Measurements from ENCODE around the gene HSPBP1. TPM values are rescaled to one million over a fixed set of nuclear protein-coding genes. Genes with fewer than 3 reads are reported as not detected.

Gene HSPBP1
- total RNA-seq, 4 donors from 2014 or later = 28.5 to 44.0 (median 32.2) TPM

GRCh38 chr19:55232986-55233385, 46.9 kb downstream of the HSPBP1 start:
- intact Hi-C loops (cut with DNase I) = no loop called here
- Histone ChIP-seq H3K4me1 (peaks cover 0 to 8% (median 0%) of the 10 kb centered on the region in 4 donors), H3K27me3 (no peaks in the 10 kb centered on the region), H3K4me3 (no peak overlapping the region), H3K9me3 (no peaks in the 10 kb centered on the region), H3K27ac (replicated peaks in 1 of 4) (no peak overlapping the region), H3K36me3 (peaks cover 63 to 100% (median 97%) of the 10 kb centered on the region in 4 donors)
- WGBS = 88% methylated on average over 5 of the region's 5 CpGs
- TF ChIP-seq POLR2A (IDR thresholded peaks at IDR 0.05; ENCODE audit: low read depth) = no peak
- no peak for DNase-seq (ENCODE audit: extremely low spot score)

- intact Hi-C loops (cut with DNase I) = no loop called here
- Histone ChIP-seq H3K27ac (replicated peaks in 1 of 4) (no peak overlapping the region), H3K9me3 (no peaks in the 10 kb centered on the region), H3K27me3 (no peaks in the 10 kb centered on the region), H3K4me1 (peaks cover 0 to 8% (median 0%) of the 10 kb centered on the region in 4 donors), H3K4me3 (no peak overlapping the region), H3K36me3 (peaks cover 56 to 99% (median 96%) of the 10 kb centered on the region in 4 donors)
- TF ChIP-seq EP300 (IDR thresholded peaks at IDR 0.05) (no peak), POLR2A (IDR thresholded peaks at IDR 0.05; ENCODE audit: low read depth) (no peak), POLR2AphosphoS5 (IDR thresholded peaks at IDR 0.05) (no peak), CTCF (IDR thresholded peaks at IDR 0.05) (no peak)
- DNase-seq (ENCODE audit: extremely low spot score) = no peak
- 86% methylated on average over 12 of the region's 12 CpGs for WGBS
Observed at GRCh38 chr19:55232286-55232602, 47.7 kb downstream of the HSPBP1 start.

GRCh38 chr19:55231391-55232285, 48.3 kb downstream of the HSPBP1 start:
- TF ChIP-seq POLR2A (IDR thresholded peaks at IDR 0.05; ENCODE audit: low read depth) = no peak
- no peak for TF ChIP-seq POLR2AphosphoS5 (IDR thresholded peaks at IDR 0.05)
- no peak for TF ChIP-seq CTCF (IDR thresholded peaks at IDR 0.05)
- no peak for TF ChIP-seq EP300 (IDR thresholded peaks at IDR 0.05)
- Histone ChIP-seq H3K9me3 (no peaks in the 10 kb centered on the region), H3K4me3 (no peak overlapping the region), H3K27ac (replicated peaks in 1 of 4) (no peak overlapping the region), H3K36me3 (peaks cover 52 to 99% (median 96%) of the 10 kb centered on the region in 4 donors), H3K4me1 (peaks cover 0 to 8% (median 0%) of the 10 kb centered on the region in 4 donors), H3K27me3 (no peaks in the 10 kb centered on the region)
- no peak for DNase-seq (ENCODE audit: extremely low spot score)
- intact Hi-C loops (cut with DNase I) = no loop called here
- 88% methylated on average over 24 of the region's 30 CpGs for WGBS

- peaks cover 0 to 8% (median 0%) of the 10 kb centered on the region in 4 donors for H3K4me1 ChIP-seq
- H3K9me3 ChIP-seq = no peaks in the 10 kb centered on the region
- no peaks in the 10 kb centered on the region for H3K27me3 ChIP-seq
- no peak for DNase-seq (ENCODE audit: extremely low spot score)
- H3K4me3 ChIP-seq = no peak overlapping the region
- H3K36me3 ChIP-seq = peaks cover 44 to 98% (median 95%) of the 10 kb centered on the region in 4 donors
- intact Hi-C loops (cut with DNase I) = no loop called here
- WGBS = 84% methylated on average over 3 of the region's 13 CpGs
- TF ChIP-seq POLR2A (IDR thresholded peaks at IDR 0.05; ENCODE audit: low read depth) = no peak
- TF ChIP-seq POLR2AphosphoS5 (IDR thresholded peaks at IDR 0.05) = no peak
- TF ChIP-seq EP300 (IDR thresholded peaks at IDR 0.05) = no peak
- TF ChIP-seq CTCF (IDR thresholded peaks at IDR 0.05) = no peak
- no peak overlapping the region for H3K27ac ChIP-seq (replicated peaks in 1 of 4)
Observed at GRCh38 chr19:55230780-55231179, 49.1 kb downstream of the HSPBP1 start.

GRCh38 chr19:55230329-55230728, 49.6 kb downstream of the HSPBP1 start:
- no peak overlapping the region for H3K4me3 ChIP-seq
- no peak overlapping the region for H3K27ac ChIP-seq (replicated peaks in 1 of 4)
- H3K4me1 ChIP-seq = peaks cover 0 to 8% (median 0%) of the 10 kb centered on the region in 4 donors
- intact Hi-C loops (cut with DNase I) = no loop called here
- H3K36me3 ChIP-seq = peaks cover 44 to 95% (median 93%) of the 10 kb centered on the region in 4 donors
- no peaks in the 10 kb centered on the region for H3K9me3 ChIP-seq
- DNase-seq (ENCODE audit: extremely low spot score) = no peak
- WGBS = 92% methylated on average over 11 of the region's 13 CpGs
- TF ChIP-seq POLR2AphosphoS5 (IDR thresholded peaks at IDR 0.05) (no peak), POLR2A (IDR thresholded peaks at IDR 0.05; ENCODE audit: low read depth) (no peak), EP300 (IDR thresholded peaks at IDR 0.05) (no peak), CTCF (IDR thresholded peaks at IDR 0.05) (no peak)
- H3K27me3 ChIP-seq = no peaks in the 10 kb centered on the region
